ENCODE data around the gene SBNO2. TPM values are rescaled to one million over a fixed set of nuclear protein-coding genes. Genes with fewer than 3 reads are reported as not detected.

The SBNO2 gene
- total and polyA plus RNA-seq, 12 donors: 12.6 to 61.3 (median 16.1) TPM

DNA sequence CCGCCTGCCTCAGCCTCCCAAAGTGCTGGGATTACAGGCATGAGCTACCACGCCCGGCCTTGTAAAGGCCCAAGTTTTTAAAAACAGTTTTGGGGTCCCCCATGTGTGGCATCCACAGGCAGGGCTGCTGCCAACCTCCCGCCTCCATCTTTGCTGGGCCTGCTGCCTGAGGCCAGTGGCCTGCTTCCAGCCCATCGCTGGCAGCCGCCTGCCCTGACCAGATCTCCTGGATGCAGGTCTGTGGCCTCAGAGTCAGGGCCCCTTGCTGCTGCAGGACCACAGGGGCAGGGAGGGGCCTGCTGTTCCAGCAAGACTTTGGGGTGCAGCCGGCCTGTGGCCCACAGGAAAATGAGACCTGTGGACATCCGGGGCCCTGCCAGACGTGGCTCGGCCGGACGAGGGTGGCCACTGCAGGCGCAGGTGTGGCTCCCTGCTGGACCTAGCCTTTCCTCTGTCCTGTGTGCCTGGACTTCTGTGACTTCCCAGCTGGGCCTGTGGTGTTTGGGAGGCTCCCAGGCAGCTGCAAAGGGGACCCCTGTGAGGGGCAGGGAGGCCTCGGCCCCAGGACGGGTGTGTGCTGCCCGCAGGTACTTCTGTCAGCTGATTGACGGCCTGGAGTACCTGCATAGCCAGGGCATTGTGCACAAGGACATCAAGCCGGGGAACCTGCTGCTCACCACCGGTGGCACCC lies 45.9 kb upstream of the SBNO2 start:
- Histone ChIP-seq H3K4me3 (no peak overlapping the region), H3K27me3 (no peaks in the 10 kb centered on the region), H3K9me3 (no peaks in the 10 kb centered on the region), H3K27ac (peak overlapping the region in 7 of 10 donors; percentile 14 to 94 (median 90)), H3K36me3 (peaks cover 4 to 63% (median 21%) of the 10 kb centered on the region in 9 donors), H3K4me1 (peaks cover 32 to 87% (median 74%) of the 10 kb centered on the region in 9 donors)
- 86 to 87% methylated on average over 19 of the region's 19 CpGs for WGBS, 2 donors
- DNase-seq (no peak), ATAC-seq (no peak)
- TF ChIP-seq, protein P1, sequence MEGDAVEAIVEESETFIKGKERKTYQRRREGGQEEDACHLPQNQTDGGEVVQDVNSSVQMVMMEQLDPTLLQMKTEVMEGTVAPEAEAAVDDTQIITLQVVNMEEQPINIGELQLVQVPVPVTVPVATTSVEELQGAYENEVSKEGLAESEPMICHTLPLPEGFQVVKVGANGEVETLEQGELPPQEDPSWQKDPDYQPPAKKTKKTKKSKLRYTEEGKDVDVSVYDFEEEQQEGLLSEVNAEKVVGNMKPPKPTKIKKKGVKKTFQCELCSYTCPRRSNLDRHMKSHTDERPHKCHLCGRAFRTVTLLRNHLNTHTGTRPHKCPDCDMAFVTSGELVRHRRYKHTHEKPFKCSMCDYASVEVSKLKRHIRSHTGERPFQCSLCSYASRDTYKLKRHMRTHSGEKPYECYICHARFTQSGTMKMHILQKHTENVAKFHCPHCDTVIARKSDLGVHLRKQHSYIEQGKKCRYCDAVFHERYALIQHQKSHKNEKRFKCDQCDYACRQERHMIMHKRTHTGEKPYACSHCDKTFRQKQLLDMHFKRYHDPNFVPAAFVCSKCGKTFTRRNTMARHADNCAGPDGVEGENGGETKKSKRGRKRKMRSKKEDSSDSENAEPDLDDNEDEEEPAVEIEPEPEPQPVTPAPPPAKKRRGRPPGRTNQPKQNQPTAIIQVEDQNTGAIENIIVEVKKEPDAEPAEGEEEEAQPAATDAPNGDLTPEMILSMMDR (IDR thresholded peaks at IDR 0.05): no peak
- intact Hi-C loops (cut with DNase I): loop anchor here in 4 of 10 donors (2.0 kb wide), 2 partner anchors 19 to 21 kb away; partner anchors contain the start of genes ATP5F1D (in 3 of the 4) and CBARP (in 1 of the 4)

DNA sequence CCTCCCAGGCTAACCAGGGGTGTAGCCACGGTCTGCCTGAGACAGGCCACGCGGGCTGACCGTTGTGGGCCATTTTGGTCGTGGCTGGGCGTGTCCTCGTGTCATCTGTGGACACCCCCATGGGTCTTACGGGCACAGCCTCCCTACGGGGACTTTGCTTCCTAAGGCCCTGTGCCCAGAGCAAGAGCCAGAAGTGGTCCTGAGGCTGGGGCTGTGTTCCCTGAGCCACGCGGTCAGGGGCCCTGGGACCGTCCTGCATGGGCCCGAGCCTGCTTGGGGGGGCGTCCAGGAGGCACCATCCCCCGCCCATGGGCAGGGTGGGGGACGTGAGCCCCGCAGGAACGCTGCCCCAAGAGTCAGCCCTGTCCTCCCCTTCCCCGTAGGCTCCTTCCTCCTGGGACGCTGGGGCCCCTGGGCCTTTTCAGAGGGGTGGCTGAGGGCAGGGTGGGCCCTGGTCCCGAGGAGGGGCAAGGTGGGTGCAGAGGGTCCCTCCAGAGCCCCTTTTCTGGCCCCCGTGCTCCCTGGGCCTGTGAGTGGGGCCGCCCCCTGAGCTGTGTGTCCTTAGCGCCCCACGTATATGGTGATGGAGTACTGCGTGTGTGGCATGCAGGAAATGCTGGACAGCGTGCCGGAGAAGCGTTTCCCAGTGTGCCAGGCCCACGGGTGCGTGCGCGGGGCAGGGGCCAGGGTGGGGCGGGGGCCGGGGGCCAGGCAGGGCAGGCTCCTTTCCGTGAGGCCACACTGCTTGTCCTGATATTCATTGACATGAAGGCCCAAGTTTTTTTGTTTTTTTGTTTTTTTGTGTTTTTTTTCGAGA lies 44.9 kb upstream of the SBNO2 start:
- ATAC-seq: no peak
- no peak for DNase-seq
- WGBS, 2 donors: 84 to 85% methylated on average over 37 of the region's 37 CpGs
- intact Hi-C loops (cut with DNase I): no loop called here
- peaks cover 41 to 97% (median 83%) of the 10 kb centered on the region in 9 donors for H3K4me1 ChIP-seq
- no peaks in the 10 kb centered on the region for H3K9me3 ChIP-seq
- TF ChIP-seq, protein P1 (IDR thresholded peaks at IDR 0.05): no peak
- H3K36me3 ChIP-seq: peaks cover 4 to 54% (median 21%) of the 10 kb centered on the region in 9 donors
- no peaks in the 10 kb centered on the region for H3K27me3 ChIP-seq
- no peak overlapping the region for H3K4me3 ChIP-seq
- H3K27ac ChIP-seq: peak overlapping the region; percentile 80 to 94 (median 92)

DNA sequence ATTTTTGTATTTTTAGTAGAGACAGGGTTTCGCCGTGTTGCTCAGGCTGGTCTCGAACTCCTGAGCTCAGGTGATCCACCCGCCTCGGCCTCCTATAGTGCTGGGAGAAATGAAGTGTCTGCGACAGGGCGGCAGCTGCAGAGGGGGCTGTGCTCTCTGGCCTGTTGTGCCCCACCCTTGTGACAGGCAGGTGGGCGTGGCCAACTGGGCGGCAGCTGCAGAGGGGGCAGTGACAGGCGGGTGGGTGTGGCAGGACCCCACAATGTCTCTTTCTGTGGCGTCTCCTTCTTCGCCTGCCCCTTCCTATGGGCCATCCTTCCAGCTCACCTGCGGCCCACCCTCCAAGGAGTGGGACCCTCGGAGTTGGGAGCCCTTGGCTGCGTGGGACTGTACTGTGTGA lies 43.3 kb upstream of the SBNO2 start:
- H3K36me3 ChIP-seq: peaks cover 0 to 42% (median 14%) of the 10 kb centered on the region in 9 donors
- no peaks in the 10 kb centered on the region for H3K9me3 ChIP-seq
- no peak for DNase-seq
- 78 to 84% methylated on average over 15 of the region's 15 CpGs for WGBS, 2 donors
- intact Hi-C loops (cut with DNase I): no loop called here
- TF ChIP-seq, protein P1 (IDR thresholded peaks at IDR 0.05): no peak
- H3K27me3 ChIP-seq: no peaks in the 10 kb centered on the region
- no peak for ATAC-seq
- peaks cover 45 to 99% (median 89%) of the 10 kb centered on the region in 9 donors for H3K4me1 ChIP-seq
- peak overlapping the region; percentile 80 to 94 (median 92) for H3K27ac ChIP-seq
- no peak overlapping the region for H3K4me3 ChIP-seq

DNA sequence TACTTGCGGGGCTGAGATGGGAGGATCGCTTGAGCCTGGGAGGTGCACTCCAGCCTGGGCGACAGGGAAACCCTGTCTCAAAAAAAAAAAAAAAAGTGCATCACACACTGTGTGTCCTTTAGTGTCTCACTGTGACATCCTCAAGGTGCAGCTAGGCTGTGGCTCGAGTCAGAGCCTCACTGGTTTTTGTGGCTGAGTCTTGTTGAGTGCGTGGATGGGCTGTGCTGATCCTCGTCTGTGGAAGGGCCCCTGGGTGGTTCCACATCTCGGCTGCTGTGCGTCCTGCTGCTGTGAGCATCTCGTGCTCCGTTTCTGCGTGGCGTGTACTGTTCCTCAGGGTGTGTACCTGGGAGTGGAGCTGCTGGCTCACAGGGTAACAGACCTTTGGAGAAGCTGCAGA lies 42.7 kb upstream of the SBNO2 start:
- H3K4me3 ChIP-seq: no peak overlapping the region

More for the DNA sequence above, 42.7 kb upstream of the SBNO2 start:
- DNase-seq (no peak), ATAC-seq (no peak)
- WGBS, 2 donors: 79 to 83% methylated on average over 12 of the region's 12 CpGs
- peaks cover 44 to 99% (median 88%) of the 10 kb centered on the region in 9 donors for H3K4me1 ChIP-seq
- TF ChIP-seq, protein P1 (IDR thresholded peaks at IDR 0.05): no peak
- peaks cover 0 to 38% (median 17%) of the 10 kb centered on the region in 9 donors for H3K36me3 ChIP-seq
- intact Hi-C loops (cut with DNase I): no loop called here
- H3K9me3 ChIP-seq: no peaks in the 10 kb centered on the region
- H3K27ac ChIP-seq: peak overlapping the region in 9 of 10 donors; percentile 80 to 94 (median 92)
- no peaks in the 10 kb centered on the region for H3K27me3 ChIP-seq

Data from heart right ventricle (tissue), 16 donors.